ENCODE data around the gene ZFYVE27.

Gene ZFYVE27

GRCh38 chr10:97795886-97796285 is 59.0 kb downstream of the ZFYVE27 start:
- DNase-seq = no peak

GRCh38 chr10:97796651-97797050 is 59.7 kb downstream of the ZFYVE27 start:
- no peak for DNase-seq

- DNase-seq = no peak
These were observed 62.2 kb downstream of the ZFYVE27 start for GRCh38 chr10:97798958-97799610.

GRCh38 chr10:97800474-97800873 is 63.5 kb downstream of the ZFYVE27 start:
- no peak for DNase-seq

- no peak for DNase-seq
These were observed 64.5 kb downstream of the ZFYVE27 start for GRCh38 chr10:97801422-97801821.

GRCh38 chr10:97805096-97805884 is 68.4 kb downstream of the ZFYVE27 start:
- no peak for DNase-seq

GRCh38 chr10:97805949-97806348 is 69.0 kb downstream of the ZFYVE27 start:
- DNase-seq = no peak

- no peak for DNase-seq
These were observed 73.5 kb downstream of the ZFYVE27 start for GRCh38 chr10:97810446-97810845.

Measured in NCI-H2227 treated with DMSO at 0.1 percent for 48 hours (cell line).